GM19238 (cell line): ENCODE results near the gene PGBD2.
"Not testable (repeated sequence)": the region's sequence is repeated elsewhere in the genome, so short reads cannot be mapped to it uniquely, and the experiment has no call there.

Experiments used
- DNase-seq: peaks from one replicate; pipeline ENCODE4 v3.0.0; 2011; ENCODE audit warnings: low spot score; ENCODE audit not compliant: insufficient read length

The PGBD2 gene

GRCh38 chr1:248906009-248906752 is at the start of gene PGBD2:
TSS of gene PGBD2 (plus strand) at chr1:248906235. CDS start at chr1:248913863, 7,628 bp downstream.
- DNase-seq, result peak; percentile 89

- no peak for DNase-seq
These were observed 48.8 kb upstream of the PGBD2 start for GRCh38 chr1:248857201-248857600.

GRCh38 chr1:248857749-248858095 is 48.3 kb upstream of the PGBD2 start:
- no peak for DNase-seq

- no peak for DNase-seq
These were observed 47.7 kb upstream of the PGBD2 start for GRCh38 chr1:248858096-248858890.

GRCh38 chr1:248858891-248859889 is 46.8 kb upstream of the PGBD2 start, which contains the start of gene ZNF692:
TSS of gene ZNF692 (minus strand) at chr1:248859085. CDS start at chr1:248858309, 776 bp downstream.
- peak; percentile 96 for DNase-seq

- no peak for DNase-seq
These were observed 46.0 kb upstream of the PGBD2 start for GRCh38 chr1:248860007-248860406.

GRCh38 chr1:248861616-248862015 is 44.4 kb upstream of the PGBD2 start:
- DNase-seq, result no peak

- DNase-seq, result no peak
These were observed 43.4 kb upstream of the PGBD2 start for GRCh38 chr1:248862695-248862997.

- peak; percentile 53 for DNase-seq
These were observed 42.8 kb upstream of the PGBD2 start for GRCh38 chr1:248862998-248863881.

GRCh38 chr1:248871837-248872401 is 34.1 kb upstream of the PGBD2 start:
- no peak for DNase-seq

GRCh38 chr1:248872752-248873408 is 33.2 kb upstream of the PGBD2 start:
- DNase-seq, result no peak

- peak; percentile 53 for DNase-seq
These were observed 32.5 kb upstream of the PGBD2 start for GRCh38 chr1:248873409-248873992.

- DNase-seq, result no peak
These were observed 32.0 kb upstream of the PGBD2 start for GRCh38 chr1:248873993-248874533.

GRCh38 chr1:248881261-248881660 is 24.8 kb upstream of the PGBD2 start:
- DNase-seq, result no peak

GRCh38 chr1:248882427-248882826 is 23.6 kb upstream of the PGBD2 start:
- DNase-seq, result not testable (repeated sequence)

GRCh38 chr1:248884632-248885295 is 21.3 kb upstream of the PGBD2 start:
- DNase-seq, result no peak

GRCh38 chr1:248885646-248886045 is 20.4 kb upstream of the PGBD2 start:
- no peak for DNase-seq

- DNase-seq, result no peak
These were observed 19.7 kb upstream of the PGBD2 start for GRCh38 chr1:248886237-248886895.
